GM23338 (cell line): Measurements from ENCODE around the gene CUX1. TPM values are rescaled to one million over a fixed set of nuclear protein-coding genes. Genes with fewer than 3 reads are reported as not detected.
A peak's percentile ranks its signal among the peaks of the same experiment; 100 is the strongest.

Source experiments
- ATAC-seq: fragments of 200-7000 bp; cut with Tn5 transposase; 3 replicates; pipeline ENCODE4 v1.9.1; 2020
- DNase-seq: peaks from one replicate; pipeline ENCODE4 v3.0.0-alpha.2; 2015; ENCODE audit warnings: low spot score
- H2AFZ ChIP-seq: fragments of 200-600 bp; sonication (generic); 2 replicates; pipeline ENCODE4 v1.8.0; 2016; ENCODE audit warnings: antibody characterized with exemption, mild to moderate bottlenecking, moderate library complexity
- H3F3A ChIP-seq: fragments of 200-600 bp; sonication (generic); replicated peaks from 2 replicates; pipeline ENCODE4 v1.8.0; 2017; ENCODE audit warnings: antibody characterized with exemption, mixed run types, low read depth
- H3K27ac ChIP-seq: fragments of 200-600 bp; sonication (generic); 2 replicates; pipeline ENCODE4 v1.6.1; 2016; ENCODE audit warnings: low read depth
- H3K27me3 ChIP-seq: fragments of 200-600 bp; sonication (generic); 2 replicates; pipeline ENCODE4 v1.8.0; 2016; ENCODE audit warnings: mild to moderate bottlenecking, mixed run types, moderate library complexity; ENCODE audit not compliant: insufficient read depth
- H3K36me3 ChIP-seq: fragments of 200-600 bp; sonication (generic); 2 replicates; pipeline ENCODE4 v1.8.0; 2016; ENCODE audit warnings: mild to moderate bottlenecking; ENCODE audit not compliant: insufficient read depth
- H3K4me1 ChIP-seq: fragments of 200-600 bp; sonication (generic); 2 replicates; pipeline ENCODE4 v1.8.0; 2016; ENCODE audit warnings: mild to moderate bottlenecking, moderate library complexity; ENCODE audit not compliant: insufficient read depth
- H3K4me2 ChIP-seq: fragments of 200-600 bp; sonication (generic); 2 replicates; pipeline ENCODE4 v1.7.1; 2017; ENCODE audit warnings: mixed run types
- H3K4me3 ChIP-seq: fragments of 200-600 bp; sonication (generic); 2 replicates; pipeline ENCODE4 v1.6.1; 2016; ENCODE audit warnings: mixed run types
- H3K79me2 ChIP-seq: fragments of 200-600 bp; sonication (generic); replicated peaks from 2 replicates; pipeline ENCODE4 v1.8.0; 2017; ENCODE audit warnings: mild to moderate bottlenecking; ENCODE audit not compliant: insufficient read depth
- H3K9me2 ChIP-seq: fragments of 200-600 bp; sonication (generic); 2 replicates; pipeline ENCODE4 v1.8.0; 2017; ENCODE audit not compliant: insufficient read depth
- H4K20me1 ChIP-seq: fragments of 200-600 bp; sonication (generic); replicated peaks from 2 replicates; pipeline ENCODE4 v1.8.0; 2017; ENCODE audit warnings: mild to moderate bottlenecking; ENCODE audit not compliant: insufficient read depth
- H3K27ac Mint-ChIP-seq: 2 replicates; pipeline ENCODE4 v1.8.0; 2020; ENCODE audit warnings: inconsistent platforms, mild to moderate bottlenecking, moderate library complexity, mixed read lengths
- H3K27me3 Mint-ChIP-seq: 3 replicates; pipeline ENCODE4 v1.8.0; 2022; ENCODE audit warnings: low read depth, mild to moderate bottlenecking, moderate library complexity, mixed read lengths, inconsistent platforms; ENCODE audit not compliant: insufficient read depth, poor library complexity
- H3K36me3 Mint-ChIP-seq: 3 replicates; pipeline ENCODE4 v1.8.0; 2021; ENCODE audit warnings: low read depth, mild to moderate bottlenecking, inconsistent platforms, moderate library complexity, mixed read lengths
- H3K4me1 Mint-ChIP-seq: 3 replicates; pipeline ENCODE4 v1.8.0; 2020; ENCODE audit warnings: mild to moderate bottlenecking, inconsistent platforms, mixed read lengths
- H3K4me3 Mint-ChIP-seq: 3 replicates; pipeline ENCODE4 v1.8.0; 2021; ENCODE audit warnings: moderate library complexity, mild to moderate bottlenecking, inconsistent platforms, mixed read lengths
- H3K9me3 Mint-ChIP-seq: 3 replicates; pipeline ENCODE4 v1.8.0; 2020; ENCODE audit warnings: moderate library complexity, mild to moderate bottlenecking, inconsistent platforms, mixed read lengths
- CREB1 ChIP-seq: fragments of 250-450 bp; sonication (Bioruptor Pico); IDR thresholded peaks from 2 replicates; pipeline ENCODE4 v1.5.0; 2020; ENCODE audit warnings: low read depth, mild to moderate bottlenecking, moderate library complexity
- CTCF ChIP-seq, 2 experiments: fragments of 200-600 bp in 1 of 2; sonication (generic) in 1 of 2; conservative IDR thresholded peaks; 2 replicates each; pipeline versions ENCODE4 v1.5.1 to v1.6.1; 2016 to 2017; ENCODE audit warnings: antibody characterized with exemption in 2 of 2, low read depth in 2 of 2, mild to moderate bottlenecking in 2 of 2, moderate library complexity in 1 of 2
- ETS1 ChIP-seq: IDR thresholded peaks from 2 replicates; pipeline ENCODE4 v1.6.1; 2016; ENCODE audit warnings: antibody characterized with exemption
- EZH2 ChIP-seq: fragments of 200-600 bp; sonication (generic); IDR thresholded peaks from one replicate; pipeline ENCODE4 v1.8.0; 2017; ENCODE audit warnings: antibody characterized with exemption, mild to moderate bottlenecking, low read depth; ENCODE audit not compliant: unreplicated experiment
- EZH2phosphoT487 ChIP-seq: fragments of 200-600 bp; sonication (generic); IDR thresholded peaks from one replicate; pipeline ENCODE4 v1.8.1; 2018; ENCODE audit warnings: antibody characterized with exemption; ENCODE audit not compliant: unreplicated experiment
- JUNB ChIP-seq: IDR thresholded peaks from one replicate; pipeline ENCODE4 v1.6.1; 2016; ENCODE audit warnings: antibody characterized with exemption; ENCODE audit not compliant: unreplicated experiment
- POLR2AphosphoS5 ChIP-seq: IDR thresholded peaks from 2 replicates; pipeline ENCODE4 v1.6.1; 2016; ENCODE audit warnings: antibody characterized with exemption, low read depth
- STAT1 ChIP-seq: IDR thresholded peaks from one replicate; pipeline ENCODE4 v1.6.1; 2016; ENCODE audit warnings: antibody characterized with exemption; ENCODE audit not compliant: unreplicated experiment
- ZNF114 ChIP-seq: fragments of 250-450 bp; sonication (Bioruptor Pico); IDR thresholded peaks from 2 replicates; pipeline ENCODE4 v1.5.0; 2020; ENCODE audit warnings: mild to moderate bottlenecking, moderate library complexity
- ZNF331 ChIP-seq: fragments of 250-450 bp; sonication (Bioruptor Pico); IDR thresholded peaks from 2 replicates; pipeline ENCODE4 v1.5.0; 2020; ENCODE audit warnings: low read depth, mild to moderate bottlenecking, moderate library complexity
- ZNF462 ChIP-seq: fragments of 250-450 bp; sonication (Bioruptor Pico); IDR thresholded peaks from 2 replicates; pipeline ENCODE4 v1.5.0; 2020; ENCODE audit warnings: mild to moderate bottlenecking, moderate library complexity
- polyA plus RNA-seq: library from polyadenylated mRNA; unstranded; fragments of >200 nt; fragmentation: Nextera tagmentation; extraction: Ambion mirVana; gene quantifications from 2 replicates; pipeline ENCODE4 v1.2.1, GENCODE V29; 2016
- total RNA-seq: library from RNA; depleted of rRNA; stranded (reverse); fragments of >200 nt; shearing (Covaris generic); gene quantifications from 2 replicates; pipeline ENCODE4 v1.2.3, GENCODE V29; 2014

Gene CUX1
- total and polyA plus RNA-seq, 2 experiments from 2014 or later, result 49.9 to 64.0 TPM

GRCh38 chr7:102128303-102128702, 310.9 kb downstream of the CUX1 start (continued):
- TF ChIP-seq CTCF (conservative IDR thresholded peaks at IDR 0.05; ENCODE audit: low read depth in 2 of 2), result no peak
- no peak for TF ChIP-seq EZH2phosphoT487

GRCh38 chr7:102129636-102130370, 312.4 kb downstream of the CUX1 start:
- no peaks in the 10 kb centered on the region; the same call in 1 of the 2 replicates for H4K20me1 ChIP-seq
- H3K4me1 ChIP-seq, result peaks cover 3% of the 10 kb centered on the region; the same call in 1 of the 2 replicates
- no peak for ATAC-seq
- no peaks in the 10 kb centered on the region for H3K36me3 ChIP-seq
- no peak for DNase-seq
- H2AFZ ChIP-seq, result no peak overlapping the region
- no peaks in the 10 kb centered on the region for H3K27me3 ChIP-seq
- H3K27ac ChIP-seq, result peak overlapping the region; percentile 32; the same call in 1 of the 2 replicates
- peaks cover 16% of the 10 kb centered on the region; the same call in 2 of the 3 replicates for H3K9me3 Mint-ChIP-seq
- no peak overlapping the region for H3K4me3 Mint-ChIP-seq
- H3F3A ChIP-seq, result no peaks in the 10 kb centered on the region
- no peaks in the 10 kb centered on the region for H3K79me2 ChIP-seq
- no peak overlapping the region for H3K4me2 ChIP-seq
- no peaks in the 10 kb centered on the region for H3K9me2 ChIP-seq
- no peak overlapping the region for H3K27ac Mint-ChIP-seq
- H3K27me3 Mint-ChIP-seq, result peaks cover 4% of the 10 kb centered on the region
- H3K4me1 Mint-ChIP-seq, result peaks cover 8% of the 10 kb centered on the region
- no peak overlapping the region for H3K4me3 ChIP-seq
- peaks cover 30% of the 10 kb centered on the region; the same call in 2 of the 3 replicates for H3K36me3 Mint-ChIP-seq
- no peak for TF ChIP-seq JUNB
- no peak for TF ChIP-seq CTCF (conservative IDR thresholded peaks at IDR 0.05; ENCODE audit: low read depth in 2 of 2)
- no peak for TF ChIP-seq POLR2AphosphoS5
- no peak for TF ChIP-seq ZNF462 (CRISPR knock-in tag)
- TF ChIP-seq EZH2phosphoT487, result no peak
- TF ChIP-seq STAT1, result no peak
- TF ChIP-seq ZNF114 (CRISPR knock-in tag), result no peak
- no peak for TF ChIP-seq ZNF331 (CRISPR knock-in tag)
- no peak for TF ChIP-seq CREB1 (CRISPR knock-in tag)
- TF ChIP-seq EZH2, result no peak
- TF ChIP-seq ETS1, result no peak
